ENCODE results near the gene QKI.
"Not testable (repeated sequence)": the region's sequence is repeated elsewhere in the genome, so short reads cannot be mapped to it uniquely, and the experiment has no call there.

The QKI gene

GRCh38 chr6:163585932-163586437 lies 171.5 kb downstream of the QKI start:
- no peak for DNase-seq

DNA sequence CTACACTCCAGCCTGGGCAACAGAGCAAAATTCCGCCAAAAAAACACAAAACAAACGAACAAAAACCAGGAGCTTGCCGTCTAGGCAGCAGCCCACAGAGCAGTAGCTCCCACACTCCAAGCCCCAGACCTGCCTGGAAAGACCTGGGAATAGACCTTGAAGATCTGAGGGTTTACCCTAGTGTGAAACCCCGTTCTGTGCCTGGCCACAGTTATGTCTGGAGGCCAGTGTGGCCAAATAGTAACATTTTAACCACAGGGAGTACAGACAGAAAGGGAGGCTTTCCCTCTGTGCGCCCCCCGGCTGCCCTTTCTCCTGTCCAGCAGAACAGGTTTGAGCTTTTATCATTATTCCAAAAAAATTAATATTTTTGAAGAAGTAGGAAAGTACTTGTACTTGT lies 172.4 kb downstream of the QKI start:
- DNase-seq: no peak

DNA sequence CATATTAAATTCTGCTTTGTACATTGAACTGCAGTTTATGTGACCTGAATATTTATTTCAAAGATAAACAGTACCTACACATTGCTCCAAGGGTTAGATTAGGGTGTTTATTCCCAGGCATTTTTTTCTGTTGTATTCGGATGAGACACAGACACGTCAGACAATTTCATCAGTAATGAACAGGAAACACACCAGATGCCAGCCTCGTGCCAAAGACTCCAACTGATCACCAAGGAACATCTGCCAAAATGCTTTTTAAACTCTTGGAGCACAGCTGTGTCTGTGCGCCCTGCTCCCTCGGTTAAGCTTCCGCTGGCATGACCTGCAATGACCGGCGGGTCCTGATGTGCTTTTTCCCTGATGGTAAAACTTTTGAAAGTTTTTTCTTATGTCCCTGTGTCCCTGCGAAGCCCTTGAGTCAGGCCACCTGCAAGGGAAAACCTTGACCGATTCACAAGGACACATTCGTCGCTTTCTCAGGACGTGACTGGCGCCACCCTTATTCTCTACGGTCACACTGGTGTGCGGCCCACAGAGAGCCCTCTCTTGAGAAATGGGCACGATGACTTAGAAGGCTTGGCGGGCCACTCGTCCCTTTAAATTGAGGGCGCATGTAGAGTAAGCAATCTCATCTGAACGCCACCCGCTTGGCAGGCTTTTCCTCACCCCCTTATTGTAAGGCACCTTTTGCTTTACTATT lies 173.9 kb downstream of the QKI start:
- no peak for DNase-seq

GRCh38 chr6:163589387-163589786 lies 174.9 kb downstream of the QKI start:
- DNase-seq: no peak

DNA sequence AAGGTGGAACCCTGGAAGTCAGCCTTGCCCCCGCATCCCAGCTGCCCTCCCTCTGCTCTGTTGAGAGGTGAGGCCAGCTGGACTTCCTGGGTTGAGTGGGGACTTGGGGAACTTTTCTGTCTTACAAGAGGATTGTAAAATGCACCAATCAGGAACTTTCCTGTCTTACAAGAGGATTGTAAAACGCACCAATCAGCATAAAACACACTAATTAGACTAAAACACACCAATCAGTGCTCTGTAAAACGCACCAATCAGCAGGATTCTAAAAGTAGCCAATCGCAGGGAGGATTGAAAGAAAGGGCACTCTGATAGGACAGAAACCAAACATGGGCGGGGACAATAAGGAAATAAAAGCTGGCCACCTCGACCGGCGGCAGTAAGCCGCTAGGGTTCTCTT lies 175.6 kb downstream of the QKI start:
- not testable (repeated sequence) for DNase-seq

- DNase-seq: no peak
Measured at GRCh38 chr6:163592872-163593271, 178.4 kb downstream of the QKI start.

DNA sequence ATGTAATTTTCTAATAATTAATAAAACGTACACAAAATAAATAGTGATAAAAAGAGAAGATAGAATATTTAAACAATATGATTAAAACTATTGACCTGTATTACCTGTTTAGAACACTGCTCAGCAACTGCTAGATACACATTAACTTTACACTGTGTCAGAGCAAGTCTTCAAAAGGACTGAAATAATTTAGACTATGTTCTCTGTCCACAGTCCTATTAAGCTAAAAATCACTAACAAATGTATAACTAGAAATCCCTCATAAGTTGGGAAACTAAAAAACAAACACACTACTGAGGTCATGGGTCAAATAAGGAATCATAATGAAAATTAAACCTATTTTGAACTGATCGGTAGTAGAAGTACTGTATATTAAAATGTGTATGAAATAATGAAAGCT lies 181.7 kb downstream of the QKI start:
- no peak for DNase-seq

DNA sequence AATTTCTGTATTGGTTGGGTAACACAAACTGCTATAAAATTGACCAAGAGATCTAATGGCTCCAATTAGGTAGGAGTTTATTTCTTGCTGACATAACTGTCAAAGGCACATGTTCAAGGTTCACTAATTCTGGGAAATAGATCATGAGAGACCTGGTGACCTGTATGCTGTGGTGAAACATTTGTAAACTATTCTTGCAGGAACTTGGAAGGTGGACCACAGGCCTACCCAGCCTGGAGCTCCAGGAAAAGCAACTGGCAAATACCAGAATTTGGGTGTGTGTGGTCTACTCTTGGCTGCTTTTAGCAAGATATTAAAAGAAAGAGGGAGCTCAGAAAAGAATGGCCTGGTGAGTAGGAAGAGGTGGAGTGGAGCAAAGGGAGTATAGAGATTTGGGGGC lies 184.6 kb downstream of the QKI start:
- no peak for DNase-seq

DNA sequence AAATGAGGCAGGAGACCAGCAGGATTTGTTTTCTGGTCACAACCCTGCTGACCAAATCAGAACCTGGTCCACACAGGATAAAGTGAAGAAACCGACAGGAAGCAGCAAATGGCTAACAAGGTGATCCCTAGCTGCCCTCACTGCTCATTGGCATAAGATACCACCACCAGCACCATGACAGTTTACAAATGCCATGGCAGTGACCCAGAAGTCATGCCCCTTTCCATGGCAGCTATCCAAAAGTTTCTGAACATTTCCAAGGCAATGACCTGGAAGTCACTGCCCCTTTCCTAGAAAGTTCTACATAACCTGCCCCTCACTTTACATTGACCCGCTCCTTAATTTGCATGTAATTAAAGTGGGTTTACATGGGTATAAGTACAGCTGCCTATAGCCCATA lies 185.2 kb downstream of the QKI start:
- no peak for DNase-seq

GRCh38 chr6:163600331-163600730 lies 185.8 kb downstream of the QKI start:
- no peak for DNase-seq

GRCh38 chr6:163600781-163601180 lies 186.3 kb downstream of the QKI start:
- no peak for DNase-seq

DNA sequence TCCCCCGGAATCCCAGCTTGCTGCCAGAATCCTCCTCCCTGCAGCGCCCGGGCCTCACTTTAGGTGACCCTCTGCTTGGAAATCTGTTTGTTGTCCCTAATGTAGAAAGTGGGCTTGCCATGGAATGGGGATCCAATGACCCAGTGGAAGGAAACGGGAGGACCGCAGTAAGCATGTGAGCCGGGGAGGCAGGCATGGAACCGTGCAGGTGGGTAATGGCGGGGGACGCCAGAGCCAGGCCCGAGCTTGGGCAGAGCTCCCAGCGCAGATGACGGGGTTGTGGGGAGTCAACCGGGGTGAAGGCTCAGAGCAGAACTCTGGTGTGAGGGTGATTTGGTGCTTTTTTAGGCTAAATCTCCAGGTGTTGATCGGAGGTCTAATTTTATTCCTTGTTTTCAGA lies 188.3 kb downstream of the QKI start:
- DNase-seq: no peak

DNA sequence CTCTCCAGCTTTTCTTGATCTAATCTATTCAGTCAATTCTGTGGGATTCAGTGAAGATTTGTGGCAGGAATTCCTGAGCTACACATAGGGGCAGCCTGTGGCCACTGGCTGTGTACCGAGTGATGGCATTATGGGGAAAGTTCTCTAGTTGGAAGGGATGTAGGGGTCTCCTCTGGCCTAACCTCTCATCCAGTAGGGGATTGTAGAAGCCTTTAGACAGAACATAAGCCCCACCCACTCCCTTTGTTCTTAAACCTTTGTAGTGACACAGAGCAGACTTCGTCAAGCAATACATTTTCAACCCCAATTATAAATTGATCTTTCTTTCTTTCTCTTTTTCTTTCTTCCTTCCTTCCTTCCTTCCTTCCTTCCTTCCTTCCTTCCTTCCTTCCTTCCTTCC lies 188.9 kb downstream of the QKI start:
- no peak for DNase-seq

DNA sequence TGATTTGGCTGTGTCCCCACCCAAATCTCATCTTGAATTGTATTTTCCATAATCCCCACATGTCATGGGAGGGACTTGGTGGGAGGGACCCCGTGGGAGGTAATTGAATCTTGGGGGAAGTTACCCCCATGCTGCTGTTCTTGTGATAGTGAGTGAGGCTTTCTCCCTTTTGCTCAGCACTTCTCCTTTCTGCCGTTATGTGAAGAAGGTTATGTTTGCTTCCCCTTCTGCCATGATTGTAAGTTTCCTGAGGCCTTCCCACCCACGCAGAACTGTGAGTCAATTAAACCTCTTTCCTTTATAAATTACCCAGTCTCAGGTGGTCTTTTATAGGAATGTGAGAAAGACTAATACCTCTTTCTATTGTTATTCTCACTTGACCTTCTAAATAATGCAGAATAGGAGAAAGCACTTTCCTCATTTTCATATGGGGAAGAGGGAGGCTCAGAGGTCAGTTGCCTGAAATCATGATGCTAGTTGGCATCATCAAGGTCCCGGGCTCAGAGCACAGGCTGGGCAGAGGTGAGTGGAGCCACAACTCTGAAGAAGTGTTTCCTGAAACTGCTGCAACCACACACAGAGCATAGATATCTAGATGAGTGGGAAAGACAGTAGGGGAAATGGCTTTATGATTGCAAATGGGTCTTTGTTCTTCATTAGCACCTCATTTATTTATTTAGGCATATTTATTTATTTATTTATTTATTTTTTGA lies 191.0 kb downstream of the QKI start:
- no peak for DNase-seq

GRCh38 chr6:163607792-163608191 lies 193.3 kb downstream of the QKI start:
- DNase-seq: no peak

- no peak for DNase-seq
Measured at GRCh38 chr6:163608204-163608644, 193.7 kb downstream of the QKI start.

DNA sequence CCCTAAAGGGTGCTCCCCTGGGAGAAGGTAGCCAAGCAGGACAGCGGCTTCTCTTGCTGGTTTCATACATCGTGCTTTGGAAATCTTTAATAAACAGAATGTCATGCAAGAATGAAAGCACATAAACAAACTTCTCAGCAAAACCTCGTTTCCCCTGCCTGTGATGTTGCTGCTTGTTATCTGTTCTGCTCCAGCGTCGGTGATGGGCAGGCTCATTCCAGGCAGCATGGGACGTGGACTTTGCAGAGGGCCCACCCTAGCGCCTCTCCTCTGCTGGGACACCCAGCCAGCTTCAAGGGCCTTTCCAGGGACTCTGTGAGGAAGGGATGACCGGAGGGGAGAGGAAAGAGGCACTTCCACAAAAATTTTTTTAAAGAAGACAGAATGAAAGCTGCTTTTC lies 197.7 kb downstream of the QKI start:
- no peak for DNase-seq

DNA sequence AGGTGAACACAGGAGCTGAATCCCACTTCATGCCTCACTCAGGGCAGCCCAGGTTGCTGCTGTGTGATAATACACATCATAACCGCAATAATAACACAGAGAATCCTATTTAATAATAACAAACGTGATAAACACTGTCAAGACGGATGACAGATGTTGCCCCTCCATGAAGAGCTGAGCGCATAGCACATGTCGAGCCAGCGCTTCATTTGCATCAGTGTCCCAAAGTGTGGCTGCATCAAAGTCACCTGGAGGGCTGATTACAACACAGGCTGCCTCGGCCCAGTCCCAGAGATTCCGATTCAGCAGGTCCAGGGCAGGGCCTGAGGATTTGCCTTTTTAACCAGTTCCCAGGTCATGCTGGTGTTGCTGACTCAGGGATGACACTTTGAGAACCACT lies 198.5 kb downstream of the QKI start:
- no peak for DNase-seq

DNA sequence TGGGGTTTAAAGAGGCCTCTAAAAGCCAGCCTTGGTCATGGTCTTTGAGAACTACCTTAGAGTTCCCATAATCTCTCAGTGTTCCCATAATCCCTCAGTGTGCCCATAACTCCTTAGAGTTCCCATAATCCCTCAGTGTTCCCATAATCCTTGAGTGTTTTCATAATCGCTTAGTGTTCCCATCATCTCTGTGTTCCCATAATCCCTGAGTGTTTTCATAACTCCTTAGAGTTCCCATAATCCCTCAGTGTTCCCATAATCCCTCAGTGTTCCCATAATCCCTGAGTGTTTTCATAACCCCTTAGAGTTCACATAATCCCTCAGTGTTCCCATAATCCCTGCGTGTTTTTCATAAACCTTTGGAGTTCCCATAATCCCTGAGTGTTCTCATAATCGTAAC lies 199.2 kb downstream of the QKI start:
- DNase-seq: no peak

DNA sequence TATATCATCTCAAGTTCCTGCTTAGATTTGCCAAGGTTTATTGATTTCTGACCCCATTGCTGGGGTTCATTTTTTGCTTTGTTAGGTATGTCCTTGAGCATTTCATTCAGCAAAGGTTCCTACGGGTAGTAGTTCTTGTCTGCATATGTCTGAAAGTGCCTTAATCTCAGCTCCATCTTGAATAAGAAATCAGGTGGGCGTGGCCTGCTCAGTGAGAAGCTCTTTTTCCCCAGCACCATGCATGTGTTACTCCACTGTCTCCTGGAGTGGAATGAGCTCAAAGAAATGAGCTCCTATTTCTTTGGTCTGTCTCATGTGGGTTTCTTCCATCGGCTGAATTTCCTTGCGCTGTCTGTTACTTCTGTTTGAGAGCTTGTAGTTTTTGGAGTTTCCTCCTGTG lies 201.9 kb downstream of the QKI start:
- no peak for DNase-seq

DNA sequence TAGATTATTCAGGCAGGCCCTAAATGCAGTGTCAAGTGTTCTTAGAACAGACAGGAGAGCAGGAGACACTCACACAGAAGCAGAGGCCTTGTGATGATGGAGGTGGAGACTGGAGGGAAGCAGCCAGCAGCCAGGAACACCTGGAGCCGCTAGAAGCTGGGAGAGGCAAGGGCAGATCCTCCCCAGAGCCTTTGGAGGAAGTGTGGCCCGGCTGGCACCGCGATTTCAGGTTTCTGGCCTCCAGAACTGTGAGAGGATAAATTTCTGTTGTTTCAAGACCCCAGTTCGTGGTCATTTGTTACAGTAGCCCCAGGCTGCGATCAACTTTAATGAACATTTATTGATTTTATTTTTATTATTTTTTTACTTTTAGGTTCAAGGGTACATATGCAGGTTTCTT lies 203.0 kb downstream of the QKI start:
- no peak for DNase-seq

- no peak for DNase-seq
Measured at GRCh38 chr6:163620101-163620500, 205.6 kb downstream of the QKI start.

DNA sequence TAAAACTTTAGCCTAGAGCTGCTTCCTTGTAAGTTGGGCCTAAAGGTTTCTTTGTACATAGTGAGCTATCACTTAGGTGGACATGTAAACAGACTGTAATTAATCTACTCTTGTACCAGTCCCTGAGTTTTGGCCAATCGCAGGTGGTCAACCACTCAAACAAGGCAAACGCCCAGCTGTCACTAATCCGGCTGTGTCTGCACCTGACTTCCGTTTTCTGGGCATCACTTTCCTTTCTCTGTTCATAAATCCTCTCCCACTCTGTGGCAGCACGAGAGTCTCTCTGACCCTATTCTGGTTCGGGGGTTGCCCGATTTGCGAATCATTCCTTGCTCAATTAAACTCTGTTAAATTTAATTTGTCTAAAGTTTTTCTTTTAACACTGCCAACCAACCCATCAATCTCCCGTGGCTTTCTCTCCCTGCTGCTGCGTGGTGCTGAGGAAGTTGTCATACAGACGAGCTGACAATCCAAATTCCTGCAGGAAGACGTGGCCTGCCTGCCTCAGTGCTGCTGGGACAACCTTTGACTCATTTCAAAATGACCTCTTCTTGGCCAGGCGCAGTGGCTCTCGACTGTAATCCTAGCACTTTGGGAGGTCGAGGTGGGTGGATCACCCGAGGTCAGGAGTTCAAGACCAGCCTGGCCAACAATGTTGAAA lies 206.3 kb downstream of the QKI start:
- no peak for DNase-seq

DNA sequence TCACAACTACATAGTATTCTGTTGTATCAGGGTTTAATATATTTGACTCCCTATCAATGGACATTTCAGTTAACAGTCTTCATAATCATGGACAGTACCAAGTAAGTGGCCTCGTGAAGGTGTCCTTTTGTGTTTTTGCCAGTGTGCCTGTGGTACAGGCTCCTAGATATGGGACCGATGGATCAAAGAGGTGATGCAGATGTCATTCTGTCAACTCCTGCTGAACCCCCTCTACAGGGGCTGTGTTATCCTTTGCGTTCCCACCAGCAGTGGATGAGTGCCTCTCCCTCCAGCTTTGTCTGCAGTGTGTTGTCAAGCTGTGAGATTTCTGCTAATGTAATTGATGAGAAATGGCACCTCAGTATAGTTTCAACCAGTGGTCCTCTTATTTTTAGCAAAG lies 210.7 kb downstream of the QKI start:
- no peak for DNase-seq

Measured in CD4-positive, alpha-beta T cell treated with Interleukin-17A for 1 hour (primary cell).